Measurements from ENCODE around the gene COMMD6. TPM values are rescaled to one million over a fixed set of nuclear protein-coding genes. Genes with fewer than 3 reads are reported as not detected.

Gene COMMD6
- total RNA-seq, 1 donor from 2014 or later, result 123 TPM

GRCh38 chr13:75512253-75512652, 25.4 kb downstream of the COMMD6 start:
- H3K36me3 ChIP-seq, result no peaks in the 10 kb centered on the region
- Mint-ChIP-seq H3K27ac (no peak overlapping the region), H3K9me3 (no peaks in the 10 kb centered on the region), H3K4me1 (no peaks in the 10 kb centered on the region), H3K4me3 (no peak overlapping the region), H3K27me3 (ENCODE audit: insufficient read depth, low read depth) (peaks cover 2% of the 10 kb centered on the region), H3K36me3 (no peaks in the 10 kb centered on the region)
- TF ChIP-seq CTCF (IDR thresholded peaks at IDR 0.05) (no peak), EZH2 (IDR thresholded peaks at IDR 0.05) (no peak), EZH2phosphoT487 (IDR thresholded peaks at IDR 0.05) (no peak)
- DNase-seq (ENCODE audit: low spot score), result no peak
- H3K9ac ChIP-seq, result no peak overlapping the region
- H3K79me2 ChIP-seq (ENCODE audit: low read depth), result no peaks in the 10 kb centered on the region
- no peak overlapping the region for H3K4me3 ChIP-seq
- H3K4me2 ChIP-seq, result no peak overlapping the region
- H3K27me3 ChIP-seq, result no peaks in the 10 kb centered on the region
- H3K27ac ChIP-seq, result no peak overlapping the region
- no peaks in the 10 kb centered on the region for H3K9me3 ChIP-seq (ENCODE audit: low read depth)
- H3K4me1 ChIP-seq, result no peaks in the 10 kb centered on the region
- H2AFZ ChIP-seq (replicated peaks), result no peak overlapping the region
- no peaks in the 10 kb centered on the region for H3F3A ChIP-seq (ENCODE audit: low read depth)
- H4K20me1 ChIP-seq (ENCODE audit: low read depth), result no peaks in the 10 kb centered on the region

GRCh38 chr13:75511051-75511625, 26.5 kb downstream of the COMMD6 start:
- TF ChIP-seq EZH2 (IDR thresholded peaks at IDR 0.05), result no peak
- no peak for TF ChIP-seq EZH2phosphoT487 (IDR thresholded peaks at IDR 0.05)
- TF ChIP-seq CTCF (IDR thresholded peaks at IDR 0.05), result no peak
- Mint-ChIP-seq H3K4me1 (no peaks in the 10 kb centered on the region), H3K27me3 (ENCODE audit: insufficient read depth, low read depth) (peaks cover 2% of the 10 kb centered on the region), H3K27ac (no peak overlapping the region), H3K9me3 (no peaks in the 10 kb centered on the region), H3K36me3 (no peaks in the 10 kb centered on the region), H3K4me3 (no peak overlapping the region)
- Histone ChIP-seq H3K9me3 (ENCODE audit: low read depth) (no peaks in the 10 kb centered on the region), H3K4me3 (no peak overlapping the region), H3K9ac (no peak overlapping the region), H3K4me2 (no peak overlapping the region), H3K27ac (no peak overlapping the region), H3K79me2 (ENCODE audit: low read depth) (no peaks in the 10 kb centered on the region), H3F3A (ENCODE audit: low read depth) (no peaks in the 10 kb centered on the region), H3K27me3 (no peaks in the 10 kb centered on the region), H3K4me1 (no peaks in the 10 kb centered on the region), H4K20me1 (ENCODE audit: low read depth) (no peaks in the 10 kb centered on the region), H2AFZ (replicated peaks) (no peak overlapping the region), H3K36me3 (no peaks in the 10 kb centered on the region)
- DNase-seq (ENCODE audit: low spot score), result no peak

GRCh38 chr13:75508002-75508548, 29.6 kb downstream of the COMMD6 start:
- Histone ChIP-seq H3K9ac (no peak overlapping the region), H3K27ac (no peak overlapping the region), H2AFZ (replicated peaks) (no peak overlapping the region), H3K9me3 (ENCODE audit: low read depth) (no peaks in the 10 kb centered on the region), H4K20me1 (ENCODE audit: low read depth) (no peaks in the 10 kb centered on the region), H3K4me1 (no peaks in the 10 kb centered on the region), H3K4me3 (no peak overlapping the region), H3K36me3 (no peaks in the 10 kb centered on the region), H3F3A (ENCODE audit: low read depth) (no peaks in the 10 kb centered on the region), H3K27me3 (no peaks in the 10 kb centered on the region), H3K79me2 (ENCODE audit: low read depth) (no peaks in the 10 kb centered on the region), H3K4me2 (no peak overlapping the region)
- no peak for TF ChIP-seq CTCF (IDR thresholded peaks at IDR 0.05)
- no peak for TF ChIP-seq EZH2phosphoT487 (IDR thresholded peaks at IDR 0.05)
- no peak for TF ChIP-seq EZH2 (IDR thresholded peaks at IDR 0.05)
- Mint-ChIP-seq H3K4me1 (no peaks in the 10 kb centered on the region), H3K4me3 (no peak overlapping the region), H3K36me3 (no peaks in the 10 kb centered on the region), H3K27ac (no peak overlapping the region), H3K9me3 (no peaks in the 10 kb centered on the region), H3K27me3 (ENCODE audit: insufficient read depth, low read depth) (peaks cover 3% of the 10 kb centered on the region)
- DNase-seq (ENCODE audit: low spot score), result no peak

All from neural progenitor cell (in vitro differentiated cells).